ENCODE results near the gene FARP1.

Gene FARP1

DNA sequence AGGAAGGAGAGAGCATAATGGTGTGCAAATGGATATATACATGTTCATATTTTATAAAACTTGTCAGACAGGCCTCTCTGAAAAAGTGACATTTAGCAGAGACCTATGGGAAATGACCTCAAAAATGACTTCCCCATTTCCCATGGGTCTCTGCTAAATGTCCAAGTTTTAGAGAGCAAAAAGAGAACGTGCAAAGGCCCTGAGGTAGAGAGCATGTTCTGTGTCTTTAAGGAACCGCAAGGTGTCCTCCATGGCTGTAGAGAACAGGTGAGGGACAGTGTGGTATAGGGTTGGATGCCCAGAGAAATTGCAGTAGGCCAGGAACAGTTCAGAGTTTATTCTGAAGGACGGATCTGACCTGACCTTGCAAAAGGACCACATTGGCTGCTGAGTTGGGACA, 147.4 kb downstream of the FARP1 start:
- no peak for DNase-seq

DNA sequence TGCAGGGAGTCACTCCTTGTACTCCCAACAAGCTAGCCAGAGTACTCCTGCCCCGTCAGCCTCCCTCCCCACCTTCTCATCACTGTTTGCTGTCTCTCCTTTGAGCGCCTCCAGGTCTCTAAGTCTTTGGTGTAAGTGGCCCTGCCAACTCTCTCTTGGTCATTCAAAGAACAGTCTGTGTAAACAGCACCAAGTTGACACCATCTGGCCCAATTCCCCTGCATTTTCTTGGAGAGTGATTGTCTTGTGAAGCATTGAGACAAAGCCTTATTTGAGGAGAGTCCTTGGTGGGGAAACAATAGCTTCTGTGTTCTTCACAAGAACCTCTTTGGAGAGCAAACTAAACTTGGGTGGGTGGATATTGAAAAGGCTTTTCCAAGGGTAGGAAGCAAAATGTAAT, 148.8 kb downstream of the FARP1 start:
- no peak for DNase-seq

- DNase-seq = no peak
Observed at GRCh38 chr13:98293103-98293502, 150.2 kb downstream of the FARP1 start.

DNA sequence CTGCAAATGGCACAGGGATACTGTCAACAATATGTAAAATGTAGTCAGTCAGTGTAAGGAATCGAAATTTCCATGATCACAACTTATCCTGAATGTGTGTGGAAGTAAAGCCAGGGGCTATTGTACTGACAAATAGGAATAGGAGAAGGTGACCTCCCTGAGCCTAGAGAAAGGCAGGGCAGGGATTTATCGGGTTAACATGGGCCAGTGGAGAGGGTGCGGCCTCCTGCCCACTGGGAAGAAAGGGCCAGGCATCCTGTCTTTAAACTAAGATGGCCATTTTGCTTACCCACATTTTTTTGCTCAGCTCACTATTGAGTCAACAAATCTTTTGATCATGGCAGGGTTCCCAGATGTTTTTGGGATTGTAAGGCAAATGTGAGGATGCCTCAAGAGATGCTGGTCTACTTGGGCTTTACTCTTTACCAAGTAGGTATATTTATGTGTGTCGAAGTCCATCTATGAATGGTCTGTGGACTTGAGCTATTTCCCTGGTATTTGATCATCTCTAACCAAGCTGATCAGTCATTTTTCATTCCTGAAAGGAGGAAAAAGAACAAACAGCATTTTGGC, 150.8 kb downstream of the FARP1 start:
- DNase-seq = no peak

GRCh38 chr13:98295371-98295770, 152.5 kb downstream of the FARP1 start:
- no peak for DNase-seq

- no peak for DNase-seq
Observed at GRCh38 chr13:98297051-98297450, 154.2 kb downstream of the FARP1 start.

- DNase-seq = no peak
Observed at GRCh38 chr13:98297745-98298144, 154.9 kb downstream of the FARP1 start.

DNA sequence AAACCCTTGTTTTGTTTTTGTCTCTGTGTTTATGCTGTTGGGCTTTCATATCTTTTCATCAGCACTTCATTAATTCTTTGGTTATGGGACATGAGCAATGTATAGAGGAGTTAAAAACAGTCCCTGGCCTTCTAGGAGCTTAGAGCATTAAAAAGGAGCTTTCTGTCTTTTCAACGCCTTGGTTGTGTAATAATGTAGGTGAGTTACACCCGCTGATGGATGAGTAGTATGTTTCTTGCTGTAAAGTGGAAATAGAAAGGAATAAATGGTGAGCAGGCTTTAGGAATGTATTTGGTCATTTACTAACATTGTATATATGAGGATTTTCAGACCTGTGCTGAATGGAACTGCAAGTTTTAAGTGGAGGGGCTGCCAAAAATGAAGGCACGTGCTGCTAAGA, 155.7 kb downstream of the FARP1 start:
- DNase-seq = no peak

GRCh38 chr13:98299235-98299965, 156.5 kb downstream of the FARP1 start:
- DNase-seq = no peak

DNA sequence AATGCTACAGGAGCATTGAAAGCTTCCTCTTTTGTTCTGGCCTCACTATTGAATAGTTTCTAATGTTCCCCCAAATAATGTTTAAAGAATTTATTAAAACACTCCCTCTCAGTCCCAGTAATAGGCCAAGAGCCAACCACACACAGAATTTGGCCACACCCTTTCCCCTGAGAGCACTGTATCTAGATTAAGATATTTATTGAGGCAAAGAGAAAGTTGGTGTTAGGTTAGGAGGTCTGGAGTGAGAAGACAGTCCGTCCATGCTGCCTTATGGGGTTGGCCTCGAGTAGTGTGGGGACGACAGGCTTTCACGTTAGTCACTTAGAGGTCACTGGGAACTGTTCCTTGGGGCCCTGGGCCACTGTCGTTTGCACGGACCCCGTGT, 157.1 kb downstream of the FARP1 start:
- DNase-seq = no peak

DNA sequence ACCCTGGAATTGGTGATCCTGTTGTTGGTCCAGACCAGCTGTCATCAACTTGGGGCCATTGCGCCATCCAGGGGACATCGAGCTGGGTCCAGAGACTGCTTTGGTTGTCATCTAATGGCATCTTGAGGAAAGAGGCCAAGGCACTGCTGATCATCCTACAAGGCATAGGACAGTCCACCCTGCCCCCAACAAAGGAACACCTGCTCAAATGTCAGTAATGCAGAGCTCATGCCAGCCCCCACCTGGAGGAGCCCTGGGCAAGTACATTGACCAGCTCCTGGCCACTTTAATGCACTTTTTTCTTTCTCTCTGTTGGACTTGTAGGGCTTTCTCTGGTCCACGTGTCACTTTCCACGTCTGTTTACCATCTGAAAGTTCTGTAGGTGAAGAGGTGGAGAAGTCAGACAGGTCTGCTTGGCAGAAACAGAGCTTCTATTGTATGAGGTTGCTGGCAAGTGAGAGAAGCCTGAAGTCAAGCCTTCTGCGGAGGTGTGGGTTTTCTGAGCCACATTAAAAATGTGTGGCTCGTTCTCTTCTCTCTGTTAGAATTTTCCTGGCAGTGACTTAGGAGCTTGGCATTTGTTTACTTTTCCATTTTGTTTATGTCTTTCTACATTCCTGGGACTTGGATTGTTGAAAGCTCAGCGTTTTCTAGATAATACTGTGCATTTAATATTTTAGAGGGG, 158.2 kb downstream of the FARP1 start:
- no peak for DNase-seq

DNA sequence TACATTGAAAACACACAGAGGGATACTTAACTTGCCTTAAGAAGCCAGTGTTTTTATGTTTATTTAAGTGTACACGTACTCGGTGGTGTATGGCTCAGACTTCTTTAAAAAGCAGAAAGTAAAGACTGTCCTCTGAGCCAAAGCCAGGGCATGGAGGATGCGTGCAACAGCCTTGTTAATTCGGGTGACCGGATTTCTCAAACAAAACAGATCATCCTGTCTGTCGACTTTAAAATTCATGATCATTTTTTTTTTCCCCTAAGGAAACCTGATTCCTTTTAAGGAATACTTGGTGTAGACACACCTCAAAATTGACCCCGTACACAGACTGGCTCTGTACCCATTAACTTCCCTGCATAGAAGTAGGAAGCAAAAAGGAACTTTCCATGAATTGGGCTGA, 158.8 kb downstream of the FARP1 start:
- DNase-seq = no peak

- DNase-seq = no peak
Observed at GRCh38 chr13:98303858-98304257, 161.0 kb downstream of the FARP1 start.

- DNase-seq = no peak
Observed at GRCh38 chr13:98305670-98306069, 162.8 kb downstream of the FARP1 start.

GRCh38 chr13:98307463-98308085, 164.7 kb downstream of the FARP1 start:
- no peak for DNase-seq

DNA sequence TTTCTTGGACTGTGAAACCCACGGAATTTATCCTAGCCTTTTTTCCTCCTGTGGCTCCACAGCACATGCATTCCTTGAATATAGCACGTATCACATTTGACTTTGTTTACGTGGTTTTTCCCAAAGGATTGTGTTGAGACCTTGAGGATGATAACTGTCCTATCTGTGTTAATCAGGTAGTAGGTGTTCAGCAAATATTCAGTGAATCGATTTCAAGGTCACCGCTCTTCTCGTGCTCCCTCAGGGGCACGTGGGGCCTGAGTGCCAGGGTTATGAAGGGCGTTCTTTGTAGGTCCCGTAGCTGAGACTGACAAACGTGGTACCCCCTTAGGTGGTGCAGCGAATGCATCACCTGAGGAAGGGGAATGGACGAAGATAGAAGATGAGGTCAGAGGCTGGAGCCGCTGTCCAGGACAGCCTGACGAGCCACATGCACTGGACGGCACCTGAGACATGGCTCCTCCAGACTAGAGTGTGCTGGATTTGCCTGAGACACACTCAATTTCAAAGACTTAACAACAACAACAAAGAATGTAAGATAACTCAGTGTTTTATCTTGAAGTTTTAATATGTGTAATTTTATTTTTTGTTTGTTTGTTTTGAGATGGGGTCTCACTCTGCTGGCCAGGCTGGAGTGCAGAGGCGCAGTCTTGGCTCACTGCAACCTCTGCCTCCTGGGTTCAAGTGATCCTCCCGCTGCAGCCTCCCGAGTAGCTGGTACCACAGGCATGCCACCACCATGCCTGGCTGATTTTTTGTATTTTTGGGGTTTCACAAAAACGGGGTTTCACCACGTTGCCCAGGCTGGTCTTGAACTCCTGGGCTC, 165.4 kb downstream of the FARP1 start:
- DNase-seq = no peak

DNA sequence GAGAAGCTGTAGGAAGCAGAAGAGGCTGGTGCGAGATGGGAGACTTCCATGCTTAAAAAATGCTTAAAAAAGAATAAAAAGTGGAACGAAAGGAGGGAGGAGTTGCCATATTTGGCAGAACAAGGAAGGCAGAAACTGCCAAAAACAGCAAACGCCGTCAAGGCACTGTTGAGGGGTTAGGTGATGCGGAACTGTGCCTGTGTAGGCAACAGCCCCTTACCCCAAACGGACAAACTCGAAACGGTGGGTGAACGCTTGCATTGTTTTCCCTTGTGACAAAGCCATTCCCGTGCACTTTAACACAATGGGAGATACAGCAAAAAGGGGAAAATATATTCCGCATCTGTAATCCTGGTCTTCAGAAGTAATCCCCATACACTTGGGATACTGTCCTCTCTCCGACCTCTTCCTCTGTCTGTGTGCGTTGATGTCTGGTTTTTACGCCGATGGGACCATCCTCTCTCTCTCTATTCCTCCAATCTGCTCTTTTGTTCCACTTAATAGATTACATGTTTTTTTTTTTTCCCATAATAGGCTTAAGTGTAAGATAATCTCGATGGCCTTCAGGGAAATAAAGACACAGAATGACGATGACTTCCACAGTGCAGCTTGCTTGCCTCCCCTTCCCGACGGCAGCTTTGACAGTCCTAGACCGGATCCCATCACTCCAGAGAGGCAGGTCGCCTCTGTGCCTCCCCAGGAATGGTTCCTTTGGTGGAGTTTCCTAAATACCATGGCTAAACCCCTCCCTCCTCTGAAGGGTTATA, 166.9 kb downstream of the FARP1 start:
- DNase-seq = no peak

- no peak for DNase-seq
Observed at GRCh38 chr13:98310485-98311199, 167.7 kb downstream of the FARP1 start.

- DNase-seq = no peak
Observed at GRCh38 chr13:98311200-98311548, 168.3 kb downstream of the FARP1 start.

GRCh38 chr13:98312606-98313005, 169.7 kb downstream of the FARP1 start:
- no peak for DNase-seq
